Activated T-cell treated with anti-CD3 and anti-CD28 coated beads, Interleukin-2, amount 50 U/mL, for 4 hours (primary cell): ENCODE data around the gene SLIT3. TPM values are rescaled to one million over a fixed set of nuclear protein-coding genes. Genes with fewer than 3 reads are reported as not detected.
A peak's percentile ranks its signal among the peaks of the same experiment; 100 is the strongest.
"Not testable (repeated sequence)": the region's sequence is repeated elsewhere in the genome, so short reads cannot be mapped to it uniquely, and the experiment has no call there.

Experiments
- ATAC-seq, 2 donors: fragments of 200-7000 bp; cut with Tn5 transposase; one replicate each; pipeline ENCODE4 v1.10.0; 2021
- DNase-seq: peaks from one replicate; pipeline ENCODE4 v3.0.0-alpha.2; 2020
- H3K27me3 Mint-ChIP-seq: one replicate; pipeline ENCODE4 v1.8.0; 2021; ENCODE audit warnings: low read depth, mixed read lengths
- H3K36me3 Mint-ChIP-seq: one replicate; pipeline ENCODE4 v1.8.0; 2022; ENCODE audit warnings: mixed read lengths; ENCODE audit not compliant: insufficient read depth
- H3K4me1 Mint-ChIP-seq: one replicate; pipeline ENCODE4 v1.8.0; 2021; ENCODE audit warnings: low read depth, mixed read lengths
- H3K4me3 Mint-ChIP-seq: one replicate; pipeline ENCODE4 v1.8.0; 2021; ENCODE audit warnings: mild to moderate bottlenecking, moderate library complexity, mixed read lengths
- H3K9me3 Mint-ChIP-seq: one replicate; pipeline ENCODE4 v1.8.0; 2021; ENCODE audit warnings: mixed read lengths
- total RNA-seq, 3 donors: library from RNA; stranded (reverse); gene quantifications; one replicate each; pipeline ENCODE4 v1.2.1, GENCODE V29; 2021

Gene SLIT3
- total RNA-seq, 3 donors from 2014 or later = 0.03 to 0.16 (median 0.03) TPM

DNA sequence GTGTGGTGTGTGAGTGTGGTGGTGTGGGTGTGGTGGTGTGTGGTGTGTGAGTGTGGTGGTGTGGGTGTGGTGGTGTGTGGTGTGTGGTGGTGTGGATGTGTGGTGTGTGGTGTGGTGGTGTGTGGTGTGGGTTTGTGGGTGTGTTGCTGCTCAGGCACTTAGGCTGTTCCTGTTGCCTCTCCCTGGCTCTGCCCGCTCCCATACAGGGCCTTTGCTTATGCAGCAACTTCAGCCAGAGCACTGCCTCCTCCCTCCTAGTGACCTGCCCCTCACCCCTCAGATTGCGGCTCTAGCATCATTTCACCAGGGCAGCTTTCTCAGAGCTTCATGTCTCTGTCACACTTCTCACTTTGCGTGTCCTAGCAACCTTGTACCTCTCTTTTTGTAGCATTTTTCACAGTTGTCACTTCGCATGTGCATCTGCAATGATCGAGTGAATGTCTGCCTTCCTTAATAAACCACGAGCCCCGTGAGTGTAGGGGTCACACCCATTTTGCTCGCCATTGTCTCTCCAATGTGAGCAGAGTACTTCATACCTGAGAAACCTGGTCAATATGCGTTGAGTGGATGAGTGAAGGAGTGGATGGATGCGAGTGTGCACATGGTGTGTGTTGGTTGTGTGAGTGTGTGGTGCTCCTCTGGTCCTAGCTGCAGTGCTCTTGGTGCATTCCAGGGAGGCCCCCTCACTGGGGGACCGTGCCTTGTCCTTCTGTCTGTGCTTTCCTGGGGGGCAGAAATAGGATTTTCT is 553.9 kb downstream of the SLIT3 start:
- ATAC-seq = no peak
- Mint-ChIP-seq H3K4me3 (no peak overlapping the region), H3K4me1 (no peaks in the 10 kb centered on the region), H3K27me3 (no peaks in the 10 kb centered on the region), H3K36me3 (no peaks in the 10 kb centered on the region), H3K9me3 (no peaks in the 10 kb centered on the region)
- no peak for DNase-seq

DNA sequence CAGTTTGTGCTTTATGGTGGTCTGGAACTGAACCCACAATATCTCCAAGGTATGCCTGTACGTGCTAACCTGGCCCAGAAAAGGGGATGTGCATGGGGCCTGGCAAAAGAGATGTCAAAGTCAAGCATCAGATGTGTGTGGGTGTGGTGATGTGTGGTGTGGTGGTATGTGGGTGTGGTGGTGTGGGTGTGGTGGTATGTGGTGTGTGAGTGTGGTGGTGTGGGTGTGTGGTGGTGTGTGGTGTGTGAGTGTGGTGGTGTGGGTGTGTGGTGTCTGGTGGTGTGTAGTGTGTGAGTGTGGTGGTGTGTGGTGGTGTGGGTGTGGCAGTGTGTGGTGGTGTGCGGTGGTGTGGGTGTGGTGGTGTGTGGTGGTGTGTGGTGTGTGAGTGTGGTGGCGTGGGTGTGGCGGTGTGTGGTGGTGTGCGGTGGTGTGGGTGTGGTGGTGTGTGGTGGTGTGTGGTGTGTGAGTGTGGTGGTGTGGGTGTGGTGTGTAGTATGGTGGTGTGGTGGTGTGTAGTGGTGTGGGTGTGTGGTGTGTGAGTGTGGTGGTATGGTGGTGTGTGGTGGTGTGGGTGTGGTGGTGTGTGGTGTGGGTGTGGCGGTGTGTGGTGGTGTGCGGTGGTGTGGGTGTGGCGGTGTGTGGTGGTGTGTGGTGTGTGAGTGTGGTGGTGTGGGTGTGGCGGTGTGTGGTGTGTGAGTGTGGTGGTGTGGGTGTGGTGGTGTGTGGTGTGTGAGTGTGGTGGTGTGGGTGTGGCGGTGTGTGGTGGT is 554.6 kb downstream of the SLIT3 start:
- not testable (repeated sequence) for H3K36me3 Mint-ChIP-seq, ATAC-seq, DNase-seq, H3K4me1 Mint-ChIP-seq, H3K27me3 Mint-ChIP-seq, H3K4me3 Mint-ChIP-seq, H3K9me3 Mint-ChIP-seq

DNA sequence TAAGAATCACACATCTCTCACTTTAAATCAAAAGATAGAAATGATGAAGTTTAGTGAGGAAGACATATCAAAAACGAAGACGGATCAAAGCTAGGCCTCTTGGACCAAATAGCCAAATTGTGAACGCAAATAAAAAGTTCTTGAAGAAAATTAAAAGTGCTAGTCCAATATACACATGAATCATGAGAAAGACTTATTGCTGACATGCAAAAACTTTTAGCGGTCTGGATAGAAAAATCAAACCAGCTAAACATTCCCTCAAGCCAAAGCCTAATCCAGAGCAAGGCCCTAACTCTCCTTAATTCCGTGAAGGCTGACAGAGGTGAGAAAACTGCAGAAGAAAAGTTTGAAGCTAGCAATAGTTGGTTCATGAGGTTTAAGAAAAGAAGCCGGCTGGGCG is 557.3 kb downstream of the SLIT3 start:
- no peak for DNase-seq
- Mint-ChIP-seq H3K27me3 (peaks cover 2% of the 10 kb centered on the region), H3K4me3 (no peak overlapping the region), H3K36me3 (no peaks in the 10 kb centered on the region), H3K9me3 (no peaks in the 10 kb centered on the region), H3K4me1 (no peaks in the 10 kb centered on the region)
- no peak for ATAC-seq

GRCh38 chr5:168742311-168742710 is 558.6 kb downstream of the SLIT3 start:
- not testable (repeated sequence) for H3K4me1 Mint-ChIP-seq, H3K4me3 Mint-ChIP-seq, H3K36me3 Mint-ChIP-seq, DNase-seq, ATAC-seq, H3K27me3 Mint-ChIP-seq, H3K9me3 Mint-ChIP-seq

DNA sequence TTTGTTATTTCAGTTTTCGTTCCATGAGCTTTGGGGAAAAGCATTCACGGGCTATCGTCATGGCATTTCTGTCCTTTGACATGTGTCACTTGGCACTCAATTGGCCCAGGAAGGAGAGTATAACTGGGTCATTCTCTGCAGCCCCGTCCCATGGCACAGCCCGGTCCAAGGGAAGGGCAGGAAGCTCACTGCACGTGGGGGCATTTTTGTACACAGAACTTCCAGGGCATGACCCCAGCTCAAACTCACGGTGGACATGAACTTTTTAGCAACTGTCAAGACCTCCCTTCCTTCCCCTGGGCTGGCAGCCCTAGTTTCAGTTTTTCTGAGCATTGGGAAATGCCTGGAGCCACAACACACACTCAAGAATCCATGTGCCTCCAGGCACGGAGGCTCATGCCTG is 560.1 kb downstream of the SLIT3 start:
- Mint-ChIP-seq H3K4me1 (no peaks in the 10 kb centered on the region), H3K9me3 (no peaks in the 10 kb centered on the region), H3K4me3 (no peak overlapping the region), H3K27me3 (peaks cover 4% of the 10 kb centered on the region), H3K36me3 (no peaks in the 10 kb centered on the region)
- DNase-seq (no peak), ATAC-seq (no peak)

DNA sequence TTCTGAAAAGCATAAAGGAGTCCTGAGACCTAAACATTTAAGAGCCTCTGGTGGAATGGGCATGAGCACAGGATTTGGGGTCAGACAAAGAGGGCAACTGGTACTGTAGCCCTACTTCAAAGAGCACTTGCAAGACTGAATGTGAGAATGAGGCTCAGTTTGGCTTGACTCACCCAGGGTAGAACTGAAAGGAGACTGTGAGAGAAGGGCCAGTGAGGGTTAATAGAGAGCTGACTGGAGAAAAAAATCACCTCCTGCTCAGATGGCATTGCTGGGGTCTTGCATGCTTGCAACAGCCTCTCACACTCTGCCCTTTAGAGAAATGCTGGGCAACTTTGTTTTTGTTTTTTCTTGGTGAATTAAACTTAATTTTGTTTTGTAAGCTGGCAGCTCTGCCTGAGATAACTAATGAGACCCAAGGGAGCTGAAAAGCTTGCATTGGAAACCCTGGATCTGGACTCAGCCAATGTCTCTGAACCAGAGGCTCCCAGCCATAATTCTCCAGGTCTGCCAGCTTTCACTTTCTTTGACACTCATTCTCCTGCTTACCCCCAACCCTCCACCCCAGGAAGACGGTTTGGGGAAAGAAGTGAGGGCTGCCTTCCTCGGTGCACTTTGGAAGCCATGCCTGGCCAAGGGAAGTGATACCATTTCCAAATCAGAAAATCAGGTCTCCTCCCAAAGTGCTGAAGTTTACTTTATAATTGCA is 560.7 kb downstream of the SLIT3 start:
- Mint-ChIP-seq H3K4me1 (no peaks in the 10 kb centered on the region), H3K4me3 (no peak overlapping the region)
- ATAC-seq = no peak

GRCh38 chr5:168737066-168737465 is 563.9 kb downstream of the SLIT3 start:
- H3K9me3 Mint-ChIP-seq = no peaks in the 10 kb centered on the region
- DNase-seq (no peak), ATAC-seq (no peak)
- H3K4me1 Mint-ChIP-seq = no peaks in the 10 kb centered on the region
- peaks cover 6% of the 10 kb centered on the region for H3K27me3 Mint-ChIP-seq
- H3K36me3 Mint-ChIP-seq = no peaks in the 10 kb centered on the region
- no peak overlapping the region for H3K4me3 Mint-ChIP-seq

More for the DNA sequence above, 560.7 kb downstream of the SLIT3 start:
- DNase-seq = no peak
- Mint-ChIP-seq H3K36me3 (no peaks in the 10 kb centered on the region), H3K9me3 (no peaks in the 10 kb centered on the region), H3K27me3 (peaks cover 4% of the 10 kb centered on the region)

DNA sequence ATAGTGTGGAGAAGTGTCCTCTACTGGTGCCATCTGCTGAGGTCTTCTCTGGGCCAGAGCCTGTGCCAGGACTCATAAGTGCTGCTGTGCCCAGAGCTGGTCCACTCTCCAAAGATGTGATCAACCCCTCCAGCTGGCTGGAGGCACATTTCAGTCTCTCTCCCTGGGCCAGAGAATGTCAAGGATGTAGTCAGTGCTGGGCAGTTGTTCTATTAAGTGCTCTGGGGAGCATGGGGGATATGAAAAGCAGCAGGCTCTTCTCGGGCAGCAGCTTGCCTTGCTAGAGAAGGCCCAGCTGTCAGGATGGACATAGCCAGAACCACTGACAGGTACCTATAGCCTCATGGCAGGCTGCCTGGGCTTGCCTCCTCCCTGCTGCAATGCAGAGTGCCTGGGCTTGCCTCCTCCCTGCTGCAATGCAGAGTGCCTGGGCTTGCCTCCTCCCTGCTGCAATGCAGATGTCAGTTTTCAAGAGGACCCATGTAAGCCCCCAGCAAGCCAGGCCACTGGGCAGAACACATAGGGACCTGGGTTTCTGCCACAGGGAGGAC is 564.6 kb downstream of the SLIT3 start:
- H3K36me3 Mint-ChIP-seq = no peaks in the 10 kb centered on the region
- DNase-seq = no peak
- H3K4me1 Mint-ChIP-seq = no peaks in the 10 kb centered on the region
- H3K4me3 Mint-ChIP-seq = no peak overlapping the region
- no peaks in the 10 kb centered on the region for H3K9me3 Mint-ChIP-seq
- no peak for ATAC-seq
- peaks cover 6% of the 10 kb centered on the region for H3K27me3 Mint-ChIP-seq

DNA sequence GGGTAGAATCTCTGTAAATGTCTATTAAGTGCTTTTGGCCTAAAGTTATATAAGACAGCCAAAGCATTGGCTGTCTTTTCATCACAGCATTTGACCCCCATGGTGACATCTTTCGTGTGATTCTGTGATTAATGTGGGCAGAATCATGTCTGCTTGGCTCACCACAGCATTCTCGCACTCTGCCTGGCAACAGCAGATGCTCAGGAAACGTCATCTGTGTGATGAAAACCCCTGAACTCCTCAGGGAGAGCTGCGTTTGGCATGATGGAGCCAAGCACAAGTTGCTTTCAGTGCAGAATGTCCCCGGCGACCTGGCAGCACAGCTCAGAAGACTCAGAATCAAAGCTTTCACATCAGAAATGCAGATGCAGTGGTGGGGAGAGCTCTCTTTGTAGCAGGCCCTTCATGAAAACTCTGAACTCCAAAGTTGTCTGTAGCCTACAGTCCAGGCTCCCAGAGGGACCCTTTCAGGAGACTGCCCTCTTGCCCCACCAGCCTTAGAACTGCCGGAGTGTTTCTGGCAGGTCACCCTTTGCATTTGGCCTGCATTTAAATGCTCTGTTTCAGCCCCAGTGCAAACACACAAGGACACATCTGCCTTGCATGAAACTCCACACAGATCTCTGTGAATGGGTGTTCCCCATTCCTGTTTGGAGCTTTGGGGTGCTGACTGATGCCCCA is 566.2 kb downstream of the SLIT3 start:
- H3K36me3 Mint-ChIP-seq = no peaks in the 10 kb centered on the region
- peaks cover 13% of the 10 kb centered on the region for H3K9me3 Mint-ChIP-seq
- H3K4me3 Mint-ChIP-seq = no peak overlapping the region
- peaks cover 9% of the 10 kb centered on the region for H3K27me3 Mint-ChIP-seq
- H3K4me1 Mint-ChIP-seq = no peaks in the 10 kb centered on the region
- ATAC-seq (peak in 1 of 2 donors; percentile 18), DNase-seq (no peak)

GRCh38 chr5:168734119-168734518 is 566.8 kb downstream of the SLIT3 start:
- Mint-ChIP-seq H3K9me3 (peaks cover 18% of the 10 kb centered on the region), H3K27me3 (peaks cover 10% of the 10 kb centered on the region), H3K36me3 (no peaks in the 10 kb centered on the region), H3K4me3 (no peak overlapping the region), H3K4me1 (no peaks in the 10 kb centered on the region)
- ATAC-seq = no peak
- DNase-seq = no peak

GRCh38 chr5:168728546-168729211 is 572.3 kb downstream of the SLIT3 start:
- ATAC-seq (no peak), DNase-seq (no peak)
- H3K36me3 Mint-ChIP-seq = peaks cover 2% of the 10 kb centered on the region
- peaks cover 8% of the 10 kb centered on the region for H3K27me3 Mint-ChIP-seq
- peaks cover 35% of the 10 kb centered on the region for H3K9me3 Mint-ChIP-seq
- no peaks in the 10 kb centered on the region for H3K4me1 Mint-ChIP-seq
- H3K4me3 Mint-ChIP-seq = no peak overlapping the region

DNA sequence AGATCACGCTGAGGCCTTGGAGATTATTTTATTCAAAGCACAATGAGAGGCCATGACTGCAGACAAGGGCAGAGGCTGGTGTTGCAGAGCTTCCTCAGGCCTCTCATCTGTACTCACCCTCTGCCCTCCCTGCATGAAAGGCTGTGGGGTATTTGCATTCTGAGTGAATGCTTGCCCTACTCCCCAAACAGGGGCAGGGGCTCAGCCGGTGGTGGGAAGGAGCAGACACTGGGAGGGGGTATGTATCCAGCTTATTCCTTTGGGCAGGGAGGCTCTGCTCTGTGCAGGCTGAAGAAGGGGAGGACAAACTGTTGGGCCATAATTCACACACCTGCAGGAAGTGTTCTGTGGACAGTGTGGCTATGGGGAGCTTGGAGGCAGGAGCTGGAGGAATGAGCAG is 573.4 kb downstream of the SLIT3 start:
- H3K4me1 Mint-ChIP-seq = no peaks in the 10 kb centered on the region
- H3K36me3 Mint-ChIP-seq = peaks cover 2% of the 10 kb centered on the region
- H3K27me3 Mint-ChIP-seq = peaks cover 12% of the 10 kb centered on the region
- H3K9me3 Mint-ChIP-seq = peaks cover 35% of the 10 kb centered on the region
- no peak overlapping the region for H3K4me3 Mint-ChIP-seq
- no peak for ATAC-seq
- DNase-seq = no peak

DNA sequence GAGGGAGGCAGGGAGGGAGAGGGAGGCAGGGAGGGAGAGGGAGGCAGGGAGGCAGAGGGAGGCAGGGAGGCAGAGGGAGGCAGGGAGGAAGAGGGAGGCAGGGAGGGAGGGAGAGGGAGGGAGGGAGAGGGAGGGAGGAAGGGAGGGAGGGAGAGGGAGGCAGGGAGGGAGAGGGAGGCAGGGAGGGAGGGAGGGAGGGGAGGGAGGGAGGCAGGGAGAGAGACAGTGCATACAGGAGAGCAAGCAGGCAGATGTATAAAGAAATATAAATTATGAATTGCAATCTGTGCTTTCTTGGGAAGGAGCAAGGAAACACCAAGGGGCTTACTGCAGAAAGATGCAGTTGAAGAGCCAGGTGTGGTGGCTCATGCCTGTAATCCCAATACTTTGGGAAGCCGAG is 574.6 kb downstream of the SLIT3 start:
- H3K36me3 Mint-ChIP-seq = peaks cover 2% of the 10 kb centered on the region
- DNase-seq = no peak
- ATAC-seq = no peak
- peaks cover 19% of the 10 kb centered on the region for H3K27me3 Mint-ChIP-seq
- no peak overlapping the region for H3K4me3 Mint-ChIP-seq
- H3K4me1 Mint-ChIP-seq = no peaks in the 10 kb centered on the region
- H3K9me3 Mint-ChIP-seq = peaks cover 35% of the 10 kb centered on the region
